ENCODE data around the gene HTR6.

Gene HTR6

GRCh38 chr1:19620786-19621185 lies 43.9 kb upstream of the HTR6 start:
- peak; percentile 78 for DNase-seq (ENCODE audit: low read depth)
- TF ChIP-seq CTCF (conservative IDR thresholded peaks at IDR 0.05; ENCODE audit: control insufficient read depth, insufficient read depth, low read depth, low read length), result no peak
- H3K4me3 ChIP-seq (ENCODE audit: control insufficient read depth, low read depth, low read length), result no peak overlapping the region

- DNase-seq (ENCODE audit: low read depth), result peak; percentile 61
- no peak for TF ChIP-seq CTCF (conservative IDR thresholded peaks at IDR 0.05; ENCODE audit: control insufficient read depth, insufficient read depth, low read depth, low read length)
- H3K4me3 ChIP-seq (ENCODE audit: control insufficient read depth, low read depth, low read length), result no peak overlapping the region
Measured at GRCh38 chr1:19621274-19621950, 43.3 kb upstream of the HTR6 start.

- TF ChIP-seq CTCF (conservative IDR thresholded peaks at IDR 0.05; ENCODE audit: control insufficient read depth, insufficient read depth, low read depth, low read length), result no peak
- peak; percentile 64 for DNase-seq (ENCODE audit: low read depth)
- H3K4me3 ChIP-seq (ENCODE audit: control insufficient read depth, low read depth, low read length), result no peak overlapping the region
Measured at GRCh38 chr1:19622204-19622603, 42.5 kb upstream of the HTR6 start.

- no peak overlapping the region for H3K4me3 ChIP-seq (ENCODE audit: control insufficient read depth, low read depth, low read length)
- no peak for DNase-seq (ENCODE audit: low read depth)
- no peak for TF ChIP-seq CTCF (conservative IDR thresholded peaks at IDR 0.05; ENCODE audit: control insufficient read depth, insufficient read depth, low read depth, low read length)
Measured at GRCh38 chr1:19623523-19623922, 41.2 kb upstream of the HTR6 start.

- no peak for DNase-seq (ENCODE audit: low read depth)
- H3K4me3 ChIP-seq (ENCODE audit: control insufficient read depth, low read depth, low read length), result no peak overlapping the region
- no peak for TF ChIP-seq CTCF (conservative IDR thresholded peaks at IDR 0.05; ENCODE audit: control insufficient read depth, insufficient read depth, low read depth, low read length)
Measured at GRCh38 chr1:19625291-19625937, 39.3 kb upstream of the HTR6 start.

GRCh38 chr1:19628879-19629278 lies 35.8 kb upstream of the HTR6 start:
- no peak for DNase-seq (ENCODE audit: low read depth)
- H3K4me3 ChIP-seq (ENCODE audit: control insufficient read depth, low read depth, low read length), result no peak overlapping the region
- no peak for TF ChIP-seq CTCF (conservative IDR thresholded peaks at IDR 0.05; ENCODE audit: control insufficient read depth, insufficient read depth, low read depth, low read length)
